Measurements from ENCODE around the gene JAGN1.

The JAGN1 gene

DNA sequence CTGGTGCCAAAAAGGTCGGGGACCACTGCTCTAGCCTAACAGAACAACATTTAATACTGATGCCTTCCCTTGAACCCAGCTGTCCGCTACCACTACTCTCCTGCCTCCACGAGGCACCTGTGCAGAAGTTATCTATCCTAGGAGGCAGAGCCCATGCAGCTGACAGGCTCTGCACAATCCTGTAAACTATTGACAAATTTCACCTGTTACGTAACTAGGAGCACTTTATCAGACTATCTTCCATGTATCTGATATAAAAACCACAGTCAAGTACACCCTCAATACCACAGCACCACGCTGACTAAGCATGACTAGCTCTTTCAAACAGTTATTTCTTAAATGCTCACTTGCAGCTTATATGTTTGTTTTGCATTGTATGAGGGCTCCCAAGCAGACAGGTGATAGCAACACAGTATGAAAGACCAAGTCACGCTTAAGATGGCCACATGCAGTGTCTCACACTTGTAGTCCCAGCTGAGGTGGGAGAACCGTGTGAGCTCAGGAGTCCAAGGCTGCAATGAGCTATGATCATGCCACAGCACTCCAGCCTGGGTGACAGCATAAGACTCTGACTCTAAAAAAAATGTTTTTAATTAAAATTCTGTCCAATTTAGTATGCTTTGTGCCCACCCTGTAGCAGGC, 22.0 kb downstream of the JAGN1 start:
- no peaks in the 10 kb centered on the region for H4K20me1 ChIP-seq (ENCODE audit: insufficient read depth, low read length)
- no peak overlapping the region for H3K27ac ChIP-seq (ENCODE audit: low read length)
- peaks cover 27% of the 10 kb centered on the region for H3K4me1 ChIP-seq (ENCODE audit: low read length)
- H2AFZ ChIP-seq (ENCODE audit: low read depth, low read length), result no peak overlapping the region
- H3K9me3 ChIP-seq (ENCODE audit: insufficient read depth, low read length), result no peaks in the 10 kb centered on the region
- no peaks in the 10 kb centered on the region for H3K36me3 ChIP-seq (replicated peaks; ENCODE audit: low read depth, low read length)
- no peak overlapping the region for H3K9ac ChIP-seq (ENCODE audit: low read length)
- H3K4me2 ChIP-seq (ENCODE audit: low read length), result no peak overlapping the region
- H3K27me3 ChIP-seq (ENCODE audit: low read depth, low read length), result no peaks in the 10 kb centered on the region
- no peak overlapping the region for H3K4me3 ChIP-seq (ENCODE audit: low read length)
- H3K79me2 ChIP-seq (ENCODE audit: low read length), result no peaks in the 10 kb centered on the region
- no peak for TF ChIP-seq EZH2phosphoT487 (IDR thresholded peaks at IDR 0.05; ENCODE audit: low read depth)
- TF ChIP-seq, protein P1, sequence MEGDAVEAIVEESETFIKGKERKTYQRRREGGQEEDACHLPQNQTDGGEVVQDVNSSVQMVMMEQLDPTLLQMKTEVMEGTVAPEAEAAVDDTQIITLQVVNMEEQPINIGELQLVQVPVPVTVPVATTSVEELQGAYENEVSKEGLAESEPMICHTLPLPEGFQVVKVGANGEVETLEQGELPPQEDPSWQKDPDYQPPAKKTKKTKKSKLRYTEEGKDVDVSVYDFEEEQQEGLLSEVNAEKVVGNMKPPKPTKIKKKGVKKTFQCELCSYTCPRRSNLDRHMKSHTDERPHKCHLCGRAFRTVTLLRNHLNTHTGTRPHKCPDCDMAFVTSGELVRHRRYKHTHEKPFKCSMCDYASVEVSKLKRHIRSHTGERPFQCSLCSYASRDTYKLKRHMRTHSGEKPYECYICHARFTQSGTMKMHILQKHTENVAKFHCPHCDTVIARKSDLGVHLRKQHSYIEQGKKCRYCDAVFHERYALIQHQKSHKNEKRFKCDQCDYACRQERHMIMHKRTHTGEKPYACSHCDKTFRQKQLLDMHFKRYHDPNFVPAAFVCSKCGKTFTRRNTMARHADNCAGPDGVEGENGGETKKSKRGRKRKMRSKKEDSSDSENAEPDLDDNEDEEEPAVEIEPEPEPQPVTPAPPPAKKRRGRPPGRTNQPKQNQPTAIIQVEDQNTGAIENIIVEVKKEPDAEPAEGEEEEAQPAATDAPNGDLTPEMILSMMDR (IDR thresholded peaks at IDR 0.05; ENCODE audit: low read depth, low read length), result no peak

DNA sequence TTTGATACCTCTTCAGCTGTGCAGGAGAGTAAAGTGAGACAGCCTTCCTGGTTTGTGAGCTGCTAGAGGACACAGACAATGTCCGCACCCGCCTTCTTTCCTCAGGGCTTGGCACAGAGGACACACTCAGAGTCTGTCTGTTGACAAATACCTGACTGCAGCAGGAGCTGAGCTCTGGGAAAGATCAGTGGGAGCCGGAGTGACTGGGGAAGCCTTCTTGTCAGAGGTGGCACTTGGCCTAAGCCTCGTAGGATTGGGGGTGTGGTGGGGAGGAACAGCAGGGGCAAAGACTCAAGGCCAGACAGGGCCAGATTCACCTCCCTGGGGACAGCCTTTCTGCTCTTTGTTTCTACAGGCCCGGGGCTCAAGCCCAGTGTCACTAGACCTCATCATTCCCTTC, 23.2 kb downstream of the JAGN1 start:
- H3K79me2 ChIP-seq (ENCODE audit: low read length), result no peaks in the 10 kb centered on the region
- TF ChIP-seq, protein P1 (IDR thresholded peaks at IDR 0.05; ENCODE audit: low read depth, low read length), result no peak
- TF ChIP-seq EZH2phosphoT487 (IDR thresholded peaks at IDR 0.05; ENCODE audit: low read depth), result no peak

DNA sequence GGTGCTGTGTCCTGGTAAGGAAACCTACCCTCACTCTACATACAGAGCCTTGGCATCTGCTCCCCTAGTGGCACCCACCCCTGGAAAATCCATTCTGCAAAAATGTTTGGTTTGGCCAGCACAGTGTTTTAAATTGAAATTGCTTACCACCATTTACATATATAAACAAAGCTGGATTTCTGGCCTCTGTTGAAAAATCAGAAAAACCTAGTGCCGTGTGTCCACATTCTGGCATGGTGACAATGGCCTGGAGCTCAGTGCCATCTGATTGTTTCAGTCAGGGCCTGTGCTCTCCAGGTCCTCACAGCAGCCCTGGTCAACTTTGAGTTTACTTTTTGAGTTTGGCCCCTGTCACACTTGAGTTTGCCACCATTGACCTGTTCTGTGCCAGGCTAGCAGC, 23.6 kb downstream of the JAGN1 start:
- Histone ChIP-seq H3K36me3 (replicated peaks; ENCODE audit: low read depth, low read length) (no peaks in the 10 kb centered on the region), H3K9me3 (ENCODE audit: insufficient read depth, low read length) (no peaks in the 10 kb centered on the region), H3K27me3 (ENCODE audit: low read depth, low read length) (no peaks in the 10 kb centered on the region), H4K20me1 (ENCODE audit: insufficient read depth, low read length) (no peaks in the 10 kb centered on the region), H3K4me3 (ENCODE audit: low read length) (no peak overlapping the region), H3K4me1 (ENCODE audit: low read length) (peaks cover 25% of the 10 kb centered on the region), H3K79me2 (ENCODE audit: low read length) (no peaks in the 10 kb centered on the region), H3K9ac (ENCODE audit: low read length) (no peak overlapping the region), H2AFZ (ENCODE audit: low read depth, low read length) (no peak overlapping the region), H3K4me2 (ENCODE audit: low read length) (no peak overlapping the region), H3K27ac (ENCODE audit: low read length) (no peak overlapping the region)
- TF ChIP-seq, protein P1 (IDR thresholded peaks at IDR 0.05; ENCODE audit: low read depth, low read length), result no peak
- no peak for TF ChIP-seq EZH2phosphoT487 (IDR thresholded peaks at IDR 0.05; ENCODE audit: low read depth)

More for the DNA sequence above, 23.2 kb downstream of the JAGN1 start:
- no peak overlapping the region for H2AFZ ChIP-seq (ENCODE audit: low read depth, low read length)
- H3K4me3 ChIP-seq (ENCODE audit: low read length), result no peak overlapping the region
- peaks cover 27% of the 10 kb centered on the region for H3K4me1 ChIP-seq (ENCODE audit: low read length)
- H3K9ac ChIP-seq (ENCODE audit: low read length), result no peak overlapping the region
- H4K20me1 ChIP-seq (ENCODE audit: insufficient read depth, low read length), result no peaks in the 10 kb centered on the region
- H3K36me3 ChIP-seq (replicated peaks; ENCODE audit: low read depth, low read length), result no peaks in the 10 kb centered on the region
- H3K9me3 ChIP-seq (ENCODE audit: insufficient read depth, low read length), result no peaks in the 10 kb centered on the region
- H3K27me3 ChIP-seq (ENCODE audit: low read depth, low read length), result no peaks in the 10 kb centered on the region
- H3K4me2 ChIP-seq (ENCODE audit: low read length), result no peak overlapping the region
- H3K27ac ChIP-seq (ENCODE audit: low read length), result no peak overlapping the region

DNA sequence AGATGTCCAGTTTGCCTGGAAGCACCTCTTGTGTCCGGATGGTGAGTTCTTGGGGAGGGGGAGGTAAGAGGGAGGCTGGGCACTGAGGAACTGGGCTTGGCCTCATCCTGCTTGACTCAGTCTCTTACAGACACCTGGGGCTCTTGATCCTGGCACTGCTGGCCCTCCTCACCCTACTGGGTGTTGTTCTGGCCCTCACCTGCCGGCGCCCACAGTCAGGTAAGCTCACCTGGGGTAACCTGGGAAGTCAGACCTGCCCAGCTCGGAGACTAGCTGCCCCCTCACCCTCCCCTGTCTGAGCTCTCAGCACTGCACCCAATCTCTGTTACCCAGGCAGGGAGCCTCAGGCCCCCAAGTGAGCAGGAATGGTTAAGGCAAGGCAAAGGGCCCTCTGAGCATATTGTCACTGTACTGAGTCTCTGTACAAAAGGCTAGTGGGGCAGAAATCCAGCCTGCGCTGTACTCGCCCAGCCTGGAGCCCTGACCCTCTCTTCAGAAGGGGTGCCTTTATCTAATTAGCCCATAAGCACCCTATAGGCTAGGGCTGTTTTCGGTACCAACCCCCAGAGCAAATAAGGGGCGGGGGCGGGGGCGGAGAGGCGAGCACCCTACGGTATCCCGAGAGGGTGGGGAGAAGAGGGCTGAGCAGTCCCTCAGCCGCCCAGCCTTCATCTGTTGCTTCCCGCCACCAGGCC, 24.3 kb downstream of the JAGN1 start:
- Histone ChIP-seq H3K79me2 (ENCODE audit: low read length) (no peaks in the 10 kb centered on the region), H3K4me3 (ENCODE audit: low read length) (peak overlapping the region; percentile 87), H2AFZ (ENCODE audit: low read depth, low read length) (peak overlapping the region; percentile 84), H4K20me1 (ENCODE audit: insufficient read depth, low read length) (no peaks in the 10 kb centered on the region), H3K27ac (ENCODE audit: low read length) (no peak overlapping the region), H3K9me3 (ENCODE audit: insufficient read depth, low read length) (no peaks in the 10 kb centered on the region), H3K4me2 (ENCODE audit: low read length) (peak overlapping the region; percentile 98), H3K9ac (ENCODE audit: low read length) (peak overlapping the region; percentile 71), H3K4me1 (ENCODE audit: low read length) (peaks cover 18% of the 10 kb centered on the region), H3K36me3 (replicated peaks; ENCODE audit: low read depth, low read length) (no peaks in the 10 kb centered on the region), H3K27me3 (ENCODE audit: low read depth, low read length) (no peaks in the 10 kb centered on the region)
- TF ChIP-seq, protein P1 (IDR thresholded peaks at IDR 0.05; ENCODE audit: low read depth, low read length), result no peak
- TF ChIP-seq EZH2phosphoT487 (IDR thresholded peaks at IDR 0.05; ENCODE audit: low read depth), result no peak
